ENCODE data around the gene NKPD1. TPM values are rescaled to one million over a fixed set of nuclear protein-coding genes. Genes with fewer than 3 reads are reported as not detected.

NKPD1 gene
- total and polyA plus RNA-seq, 10 of the 15 experiments (the other 5 are each of a cell fraction or from before 2014, with no cell fraction given): 0.05 to 0.18 (median 0.06) TPM; not detected in 7

- POLR2A ChIA-PET: no interaction called here
- FAIRE-seq (no peak), ATAC-seq (no peak), DNase-seq (ENCODE audit: low read depth, low spot score) (no peak)
- H3K4me1 ChIP-seq (ENCODE audit: control insufficient read depth, insufficient read depth, low read length): peaks cover 14% of the 10 kb centered on the region
- no peak overlapping the region for H3K4me2 ChIP-seq (ENCODE audit: control insufficient read depth, insufficient read depth)
- no peak overlapping the region for H3K27ac ChIP-seq (ENCODE audit: control insufficient read depth, insufficient read depth)
- H3K4me3 ChIP-seq: no peak overlapping the region
- H3K27me3 ChIP-seq (replicated peaks in 1 of 2; ENCODE audit: control insufficient read depth in 2 of 2, insufficient read depth in 2 of 2, low read length in 1 of 2): peaks cover 5 to 9% of the 10 kb centered on the region in 2 experiments; a peak in 3 of 4 replicates
- BruUV-seq (replicated peaks): no TSS peak
- TF ChIP-seq SRF (IDR thresholded peaks at IDR 0.05; ENCODE audit: low read depth in 2 of 2, low read length in 2 of 2) (no peak), RELA (IDR thresholded peaks at IDR 0.05; ENCODE audit: borderline replicate concordance, partially characterized antibody) (no peak), ZNF592 (IDR thresholded peaks at IDR 0.05) (no peak), TAF1 (IDR thresholded peaks at IDR 0.05; ENCODE audit: borderline replicate concordance, low read depth, low read length) (no peak), JUND (IDR thresholded peaks at IDR 0.05; ENCODE audit: low read depth, low read length) (no peak), CHD1 (IDR thresholded peaks at IDR 0.05; ENCODE audit: low read depth, low read length) (no peak), PBX3 (IDR thresholded peaks at IDR 0.05; ENCODE audit: insufficient replicate concordance, low read depth, low read length) (no peak), HDAC2 (IDR thresholded peaks at IDR 0.05) (no peak), SREBF2 (IDR thresholded peaks at IDR 0.05; ENCODE audit: low read length) (no peak), TCF7 (IDR thresholded peaks at IDR 0.05; ENCODE audit: borderline replicate concordance) (no peak)
- no peaks in the 10 kb centered on the region for H4K20me1 ChIP-seq (ENCODE audit: control insufficient read depth, insufficient read depth)
- H2AFZ ChIP-seq (ENCODE audit: control insufficient read depth, low read depth, low read length): no peak overlapping the region
- H3K9me3 ChIP-seq (replicated peaks; ENCODE audit: control insufficient read depth, insufficient read depth, low read length): no peaks in the 10 kb centered on the region; the same call in 2 of the 3 replicates
- no peaks in the 10 kb centered on the region for H3K36me3 ChIP-seq (ENCODE audit: control insufficient read depth in 2 of 2, insufficient read depth in 2 of 2, low read length in 1 of 2)
- H3K9ac ChIP-seq (ENCODE audit: control insufficient read depth, insufficient read depth, low read length): no peak overlapping the region
- no peaks in the 10 kb centered on the region for H3K79me2 ChIP-seq (ENCODE audit: control insufficient read depth, insufficient read depth, low read length)
- SMC1A ChIA-PET (ENCODE audit: uncharacterized antibody, unreplicated experiment): no interaction called here
- in situ Hi-C loops (cut with MboI) (no loop called here), intact Hi-C loops (cut with micrococcal nuclease; ENCODE audit: unreplicated experiment) (no loop called here)
- WGBS (ENCODE audit: insufficient coverage, insufficient replicate concordance, low lambda C conversion rate, missing lambda C conversion rate): 63% methylated on average over 10 of the region's 11 CpGs
- RAD21 ChIA-PET (ENCODE audit: unreplicated experiment): no interaction called here
- CTCF ChIA-PET: no interaction called here
These were observed 4.0 kb downstream of the NKPD1 start for GRCh38 chr19:45156751-45157150.
